Measurements from ENCODE around the gene ALK.

ALK gene

DNA sequence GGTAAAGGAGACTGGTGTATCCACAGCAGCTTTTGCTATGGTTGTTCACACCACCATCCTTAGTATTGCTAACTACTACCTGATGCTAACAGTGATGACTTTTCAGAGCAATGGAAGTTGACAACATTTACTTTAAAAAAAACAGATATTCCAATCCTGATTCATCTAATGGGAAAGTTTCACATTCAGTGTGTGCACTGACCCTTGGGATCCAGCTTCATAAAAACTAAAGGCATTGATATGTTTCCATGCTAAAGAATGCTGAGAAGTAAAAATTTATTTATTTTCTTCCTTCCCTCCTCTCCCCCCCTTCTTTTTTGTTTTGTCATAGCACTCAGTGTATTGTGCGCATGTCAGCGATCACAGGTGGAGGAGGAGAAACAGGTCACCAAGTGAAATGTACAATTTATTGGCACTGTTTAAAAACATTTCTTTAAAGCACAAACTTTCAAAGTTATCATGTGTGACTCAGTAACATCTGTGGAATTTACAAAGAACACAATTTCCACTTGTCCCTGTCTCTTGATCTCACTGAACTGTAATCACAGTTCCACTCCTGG lies 229.9 kb downstream of the ALK start:
- FAIRE-seq = no peak
- TF ChIP-seq, protein P1, sequence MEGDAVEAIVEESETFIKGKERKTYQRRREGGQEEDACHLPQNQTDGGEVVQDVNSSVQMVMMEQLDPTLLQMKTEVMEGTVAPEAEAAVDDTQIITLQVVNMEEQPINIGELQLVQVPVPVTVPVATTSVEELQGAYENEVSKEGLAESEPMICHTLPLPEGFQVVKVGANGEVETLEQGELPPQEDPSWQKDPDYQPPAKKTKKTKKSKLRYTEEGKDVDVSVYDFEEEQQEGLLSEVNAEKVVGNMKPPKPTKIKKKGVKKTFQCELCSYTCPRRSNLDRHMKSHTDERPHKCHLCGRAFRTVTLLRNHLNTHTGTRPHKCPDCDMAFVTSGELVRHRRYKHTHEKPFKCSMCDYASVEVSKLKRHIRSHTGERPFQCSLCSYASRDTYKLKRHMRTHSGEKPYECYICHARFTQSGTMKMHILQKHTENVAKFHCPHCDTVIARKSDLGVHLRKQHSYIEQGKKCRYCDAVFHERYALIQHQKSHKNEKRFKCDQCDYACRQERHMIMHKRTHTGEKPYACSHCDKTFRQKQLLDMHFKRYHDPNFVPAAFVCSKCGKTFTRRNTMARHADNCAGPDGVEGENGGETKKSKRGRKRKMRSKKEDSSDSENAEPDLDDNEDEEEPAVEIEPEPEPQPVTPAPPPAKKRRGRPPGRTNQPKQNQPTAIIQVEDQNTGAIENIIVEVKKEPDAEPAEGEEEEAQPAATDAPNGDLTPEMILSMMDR (IDR thresholded peaks at IDR 0.05; ENCODE audit: insufficient read depth, missing control alignments) = no peak
- no peak for DNase-seq (ENCODE audit: insufficient read length, low spot score)

- DNase-seq (ENCODE audit: insufficient read length, low spot score) (no peak), FAIRE-seq (no peak)
- TF ChIP-seq, protein P1 (IDR thresholded peaks at IDR 0.05; ENCODE audit: insufficient read depth, missing control alignments) = no peak
Measured at GRCh38 chr2:29689666-29690065, 231.7 kb downstream of the ALK start.

DNA sequence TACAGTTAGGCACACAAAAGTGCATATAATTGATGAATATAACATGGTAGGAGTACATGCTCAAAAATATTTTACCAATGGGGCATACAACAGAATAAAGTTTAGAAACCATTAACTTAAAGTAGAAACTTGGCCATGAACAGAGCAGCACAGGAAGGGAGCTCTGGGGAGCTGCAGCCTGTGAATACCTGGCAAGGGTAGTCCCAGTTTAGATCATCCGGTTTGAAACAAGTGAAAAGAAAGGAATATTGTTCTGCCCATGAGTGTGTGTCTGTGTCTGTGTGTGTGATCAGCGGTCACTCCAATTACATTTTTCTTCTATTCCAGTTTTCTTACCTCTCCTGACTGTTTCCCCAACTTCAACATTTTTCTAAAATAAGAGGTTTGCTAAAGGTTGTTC lies 233.0 kb downstream of the ALK start:
- DNase-seq (ENCODE audit: insufficient read length, low spot score) = no peak
- TF ChIP-seq, protein P1 (IDR thresholded peaks at IDR 0.05; ENCODE audit: insufficient read depth, missing control alignments) = no peak
- FAIRE-seq = no peak

DNA sequence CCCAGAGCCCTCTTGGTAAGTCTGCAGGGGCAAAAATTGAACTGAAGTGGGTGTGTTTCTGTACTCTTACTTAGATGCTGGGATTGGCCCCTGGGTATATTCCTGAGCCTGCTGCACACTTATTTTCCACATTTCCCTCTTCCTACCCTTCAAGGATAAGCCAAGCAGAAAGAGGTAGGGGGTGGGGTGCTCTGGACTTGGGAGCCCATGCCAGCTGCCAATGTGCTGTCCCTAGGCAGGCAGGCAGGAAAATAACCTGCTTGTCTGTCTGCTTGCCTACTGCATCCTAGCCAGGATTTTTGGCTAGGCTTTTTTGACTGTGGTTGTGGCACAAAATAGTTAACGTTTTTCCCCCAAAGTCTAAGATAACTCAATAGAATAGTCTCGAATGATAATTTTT lies 234.3 kb downstream of the ALK start:
- DNase-seq (ENCODE audit: insufficient read length, low spot score) = no peak
- TF ChIP-seq, protein P1 (IDR thresholded peaks at IDR 0.05; ENCODE audit: insufficient read depth, missing control alignments) = no peak
- FAIRE-seq = no peak

GRCh38 chr2:29676886-29677453 lies 244.4 kb downstream of the ALK start:
- DNase-seq (ENCODE audit: insufficient read length, low spot score) = no peak
- no peak for FAIRE-seq
- TF ChIP-seq, protein P1 (IDR thresholded peaks at IDR 0.05; ENCODE audit: insufficient read depth, missing control alignments) = no peak

- FAIRE-seq = no peak
- TF ChIP-seq, protein P1 (IDR thresholded peaks at IDR 0.05; ENCODE audit: insufficient read depth, missing control alignments) = no peak
Measured at GRCh38 chr2:29664578-29664977, 256.8 kb downstream of the ALK start.

GRCh38 chr2:29663268-29663667 lies 258.1 kb downstream of the ALK start:
- TF ChIP-seq, protein P1 (IDR thresholded peaks at IDR 0.05; ENCODE audit: insufficient read depth, missing control alignments) = no peak
- DNase-seq (ENCODE audit: insufficient read length, low spot score) (no peak), FAIRE-seq (no peak)

More at GRCh38 chr2:29664578-29664977, 256.8 kb downstream of the ALK start:
- no peak for DNase-seq (ENCODE audit: insufficient read length, low spot score)

All from D721Med (cell line).